GM12878 (cell line): ENCODE data around the gene AXL. TPM values are rescaled to one million over a fixed set of nuclear protein-coding genes. Genes with fewer than 3 reads are reported as not detected.

ENCODE experiments used
- ATAC-seq: fragments of 200-7000 bp; cut with Tn5 transposase; 3 replicates; pipeline ENCODE4 v1.9.1; 2020; ENCODE audit warnings: mild to moderate bottlenecking, moderate library complexity
- BruUV-seq: library from RNA; stranded (reverse); fragments of 400-500 nt; replicated peaks from 2 replicates; lab custom pipeline; 2021; lab: Mats Ljungman, UMichigan
- CTCF ChIA-PET: fragments of 300-600 bp; sonication (Branson Sonifier 250); formaldehyde crosslinking; extraction: SDS; loops from one replicate; lab custom pipeline; 2021; ENCODE audit warnings: inconsistent platforms; lab: Yijun Ruan, JAX
- POLR2A ChIA-PET: fragments of 350-600 bp; formaldehyde crosslinking; extraction: SDS; loops from one replicate; lab custom pipeline; 2021; ENCODE audit warnings: inconsistent platforms; lab: Charles Lee
- RAD21 ChIA-PET: fragments of 300-600 bp; sonication (Branson Sonifier 250); formaldehyde crosslinking; loops from one replicate; lab custom pipeline; 2023; ENCODE audit warnings: antibody characterized with exemption; ENCODE audit not compliant: unreplicated experiment; lab: Charles Lee
- SMC1A ChIA-PET: fragments of 300-600 bp; sonication (Branson Sonifier 250); formaldehyde crosslinking; loops from one replicate; lab custom pipeline; 2023; ENCODE audit not compliant: unreplicated experiment, uncharacterized antibody; lab: Charles Lee
- DNase-seq: peaks from one replicate; pipeline ENCODE4 v3.0.0-alpha.2; 2011; ENCODE audit warnings: low read depth, low spot score
- FAIRE-seq: peaks from 3 replicates; lab custom pipeline; 2011; peaks lifted over from hg19 to GRCh38; lab: Jason Lieb, UNC
- H2AFZ ChIP-seq: 2 replicates; pipeline ENCODE4 v1.6.0; 2011; ENCODE audit warnings: low read depth, low read length, control low read depth; ENCODE audit not compliant: control insufficient read depth
- H3K27ac ChIP-seq: 2 replicates; pipeline ENCODE4 v1.5.1; 2011; ENCODE audit warnings: control low read depth; ENCODE audit not compliant: control insufficient read depth, insufficient read depth
- H3K27me3 ChIP-seq, 2 experiments: replicated peaks in 1 of 2; 2 replicates each; pipeline versions ENCODE4 v1.6.0 to v1.6.1; 2011; ENCODE audit warnings: low read length in 1 of 2; ENCODE audit not compliant: control insufficient read depth in 2 of 2, insufficient read depth in 2 of 2
- H3K36me3 ChIP-seq, 2 experiments: 2 replicates each; pipeline ENCODE4 v1.5.1; 2011; ENCODE audit warnings: low read length in 1 of 2; ENCODE audit not compliant: control insufficient read depth in 2 of 2, insufficient read depth in 2 of 2
- H3K4me1 ChIP-seq: 2 replicates; pipeline ENCODE4 v1.6.1; 2011; ENCODE audit warnings: mild to moderate bottlenecking, low read length, moderate library complexity, mixed read lengths; ENCODE audit not compliant: control insufficient read depth, insufficient read depth
- H3K4me2 ChIP-seq: 2 replicates; pipeline ENCODE4 v1.6.0; 2011; ENCODE audit warnings: control low read depth; ENCODE audit not compliant: control insufficient read depth, insufficient read depth
- H3K4me3 ChIP-seq: fragments of 200-600 bp; sonication (generic); 2 replicates; pipeline ENCODE4 v1.5.1; 2016
- H3K79me2 ChIP-seq: 2 replicates; pipeline ENCODE4 v1.6.0; 2011; ENCODE audit warnings: low read length; ENCODE audit not compliant: control insufficient read depth, insufficient read depth
- H3K9ac ChIP-seq: 2 replicates; pipeline ENCODE4 v1.8.0; 2011; ENCODE audit warnings: low read length, control low read depth, mixed read lengths; ENCODE audit not compliant: control insufficient read depth, insufficient read depth
- H3K9me3 ChIP-seq: replicated peaks from 3 replicates; pipeline ENCODE4 v1.5.1; 2011; ENCODE audit warnings: mild to moderate bottlenecking, low read length; ENCODE audit not compliant: control insufficient read depth, insufficient read depth
- H4K20me1 ChIP-seq: 2 replicates; pipeline ENCODE4 v1.6.0; 2011; ENCODE audit not compliant: control insufficient read depth, insufficient read depth
- BHLHE40 ChIP-seq, 2 experiments: fragments of 450-650 bp in 1 of 2; IDR thresholded peaks; 2 replicates each; pipeline ENCODE4 v1.6.1; 2011 to 2017; ENCODE audit warnings: low read depth in 2 of 2, borderline replicate concordance in 1 of 2, improper control_type of control experiment in 1 of 2, low read length in 1 of 2, mild to moderate bottlenecking in 1 of 2
- BRCA1 ChIP-seq: IDR thresholded peaks from 2 replicates; pipeline ENCODE4 v1.6.1; 2011; ENCODE audit warnings: low read depth, low read length, improper control_type of control experiment
- CUX1 ChIP-seq: IDR thresholded peaks from 2 replicates; pipeline ENCODE4 v1.6.1; 2012; ENCODE audit warnings: improper control_type of control experiment, low read depth, low read length; ENCODE audit not compliant: insufficient replicate concordance
- JUND ChIP-seq: IDR thresholded peaks from 2 replicates; pipeline ENCODE4 v1.6.1; 2012; ENCODE audit warnings: low read depth, mild to moderate bottlenecking, low read length, improper control_type of control experiment, moderate library complexity
- NR2C2 ChIP-seq: IDR thresholded peaks from 2 replicates; pipeline ENCODE4 v1.6.1; 2011; ENCODE audit warnings: borderline replicate concordance, low read depth; ENCODE audit not compliant: control insufficient read depth, insufficient read length
- PBX3 ChIP-seq: IDR thresholded peaks from 2 replicates; pipeline ENCODE4 v1.6.1; 2011; ENCODE audit warnings: mild to moderate bottlenecking, low read depth, low read length, moderate library complexity; ENCODE audit not compliant: insufficient replicate concordance
- SMAD5 ChIP-seq: IDR thresholded peaks from 2 replicates; pipeline ENCODE4 v1.6.1; 2016; ENCODE audit warnings: antibody characterized with exemption, low read depth
- SMARCA5 ChIP-seq: fragments of 450-650 bp; IDR thresholded peaks from 2 replicates; pipeline ENCODE4 v1.6.1; 2017; ENCODE audit warnings: mild to moderate bottlenecking
- ZNF622 ChIP-seq: fragments of 450-650 bp; IDR thresholded peaks from 2 replicates; pipeline ENCODE4 v1.6.1; 2017; ENCODE audit warnings: mild to moderate bottlenecking, inconsistent platforms
- WGBS: methylation state at CpG from one replicate; pipeline ENCODE4 v1.1.6; 2016; ENCODE audit warnings: low lambda C conversion rate; ENCODE audit not compliant: insufficient replicate concordance, insufficient coverage; ENCODE audit errors: missing lambda C conversion rate; 5-methylcytosine and 5-hydroxymethylcytosine counted together
- in situ Hi-C: fragments of 300-500 bp; cut with MboI; formaldehyde crosslinking; loops from 9 replicates; pipeline ENCODE4 v1.14.3; 2018; ENCODE audit warnings: mixed read lengths
- intact Hi-C: fragments of 100-400 bp; cut with micrococcal nuclease; formaldehyde crosslinking; loops from one replicate; pipeline ENCODE4 v1.14.2; 2022; ENCODE audit not compliant: unreplicated experiment
- polyA plus RNA-seq, 11 experiments: library from polyadenylated mRNA; depleted of rRNA in 4 of 11; unstranded in 6 of 11; stranded (reverse) in 5 of 11; fragments of >200 nt; fragmentation: Nextera tagmentation in 4 of 11; fragmentation: Illumina TruSeq in 1 of 11; extraction: Ambion mirVana in 4 of 11; extraction: Trizol in 1 of 11; gene quantifications; 1 replicate in 1 of 11; 2 replicates in 10 of 11; pipeline versions ENCODE4 v1.2.1 to v1.2.3, GENCODE V29; 2011 to 2016; ENCODE audit warnings: inconsistent platforms in 2 of 11, missing spikeins in 2 of 11, low read depth in 1 of 11
- total RNA-seq, 4 experiments: library from RNA; depleted of rRNA in 3 of 4; stranded (reverse); fragments of >200 nt in 3 of 4; fragmentation: Illumina TruSeq in 1 of 4; extraction: Trizol in 1 of 4; gene quantifications; 2 replicates each; pipeline versions ENCODE4 v1.2.1 to v1.2.3, GENCODE V29; 2013 to 2021

The AXL gene
- total and polyA plus RNA-seq, 10 of the 15 experiments (the other 5 are each of a cell fraction or from before 2014, with no cell fraction given) = under 0.01 to 0.33 (median 0.07) TPM; not detected in 4

- intact Hi-C loops = no loop called here
- DNase-seq (no peak), ATAC-seq (no peak), FAIRE-seq (no peak)
- CTCF ChIA-PET = interaction anchor here (1.3 kb wide), 1 partner anchor 16 kb away, joined by 4 read pairs; no protein-coding TSS in a partner anchor
- Histone ChIP-seq H3K79me2 (no peaks in the 10 kb centered on the region), H3K27ac (no peak overlapping the region), H2AFZ (no peak overlapping the region), H3K36me3 (no peaks in the 10 kb centered on the region), H3K27me3 (peaks cover 0 to 4% of the 10 kb centered on the region in 2 experiments; a peak in 2 of 4 replicates), H3K4me1 (no peaks in the 10 kb centered on the region), H3K9ac (no peak overlapping the region), H3K4me3 (no peak overlapping the region), H4K20me1 (no peaks in the 10 kb centered on the region), H3K4me2 (no peak overlapping the region), H3K9me3 (no peaks in the 10 kb centered on the region)
- RAD21 ChIA-PET = interaction anchor here (0.7 kb wide), 1 partner anchor 241 kb away, joined by 3 read pairs; no protein-coding TSS in a partner anchor
- BruUV-seq = no TSS peak
- POLR2A ChIA-PET = no interaction called here
- TF ChIP-seq BHLHE40 (IDR thresholded peaks at IDR 0.05; ENCODE audit: borderline replicate concordance in 1 of 2, low read depth in 2 of 2, low read length in 1 of 2) = peak in 1 of 2 experiments; percentile 21; a peak in 1 of 4 replicates
- no peak for TF ChIP-seq SMAD5
- in situ Hi-C loops = no loop called here
- SMC1A ChIA-PET = no interaction called here
- 23% methylated on average over 9 of the region's 9 CpGs for WGBS
These were observed 1.8 kb downstream of the AXL start for GRCh38 chr19:41220811-41221210.

GRCh38 chr19:41221514-41222205 is 2.6 kb downstream of the AXL start:
- no peaks in the 10 kb centered on the region for H4K20me1 ChIP-seq
- FAIRE-seq = no peak
- no peaks in the 10 kb centered on the region for H3K9me3 ChIP-seq
- 37% methylated on average over 20 of the region's 20 CpGs for WGBS
- H3K79me2 ChIP-seq = no peaks in the 10 kb centered on the region
- no TSS peak for BruUV-seq
- H3K4me3 ChIP-seq = no peak overlapping the region
- H3K4me1 ChIP-seq = no peaks in the 10 kb centered on the region
- H3K9ac ChIP-seq = no peak overlapping the region
- CTCF ChIA-PET = interaction anchor here (1.3 kb wide), 1 partner anchor 17 kb away, joined by 4 read pairs; no protein-coding TSS in a partner anchor
- no peak for ATAC-seq
- no peak overlapping the region for H2AFZ ChIP-seq
- intact Hi-C loops (no loop called here), in situ Hi-C loops (no loop called here)
- SMC1A ChIA-PET = no interaction called here
- no peaks in the 10 kb centered on the region for H3K36me3 ChIP-seq
- H3K27me3 ChIP-seq = peaks cover 0 to 7% of the 10 kb centered on the region in 2 experiments; a peak in 2 of 4 replicates
- POLR2A ChIA-PET = no interaction called here
- H3K27ac ChIP-seq = no peak overlapping the region
- RAD21 ChIA-PET = interaction anchor here (0.5 to 0.7 kb wide), 2 partner anchors 229 to 241 kb away, joined by 3 read pairs; no protein-coding TSS in a partner anchor
- DNase-seq = no peak
- no peak overlapping the region for H3K4me2 ChIP-seq
- TF ChIP-seq PBX3 (no peak), ZNF622 (no peak), JUND (no peak), NR2C2 (no peak), CUX1 (no peak), SMARCA5 (no peak), BRCA1 (no peak)
